Vagina (tissue), 2 donors: ENCODE data around the gene WWP2. TPM values are rescaled to one million over a fixed set of nuclear protein-coding genes. Genes with fewer than 3 reads are reported as not detected.

Experiments used
- DNase-seq, 2 donors: peaks; one replicate each; pipeline ENCODE4 v3.0.0-alpha.2; 2017; ENCODE audit errors: extremely low spot score in 2 of 2
- H3K27ac ChIP-seq: fragments of 200-600 bp; sonication (generic); one replicate; pipeline ENCODE4 v1.5.1; 2019
- H3K27me3 ChIP-seq: fragments of 200-600 bp; sonication (generic); one replicate; pipeline ENCODE4 v1.5.1; 2019
- H3K36me3 ChIP-seq, 2 donors: fragments of 200-600 bp; sonication (generic); one replicate each; pipeline ENCODE4 v1.5.1; 2017 to 2019
- H3K4me1 ChIP-seq: fragments of 200-600 bp; sonication (generic); one replicate; pipeline ENCODE4 v1.5.1; 2019
- H3K4me3 ChIP-seq, 2 donors: fragments of 200-600 bp; sonication (generic); 1 replicate in 1 of 2; 2 replicates in 1 of 2; pipeline ENCODE4 v1.5.1; 2016 to 2019
- H3K9me3 ChIP-seq: fragments of 200-600 bp; sonication (generic); one replicate; pipeline ENCODE4 v1.5.1; 2019
- CTCF ChIP-seq, 3 experiments: fragments of 450-650 bp in 2 of 3; fragments of 200-600 bp in 1 of 3; sonication (generic) in 1 of 3; IDR thresholded peaks; one replicate each; pipeline ENCODE4 v1.5.1; 2017 to 2019; ENCODE audit warnings: antibody characterized with exemption in 3 of 3, mild to moderate bottlenecking in 2 of 3, moderate library complexity in 2 of 3
- POLR2A ChIP-seq, 2 donors: fragments of 450-650 bp; IDR thresholded peaks; one replicate each; pipeline ENCODE4 v1.6.1; 2017; ENCODE audit warnings: antibody characterized with exemption in 2 of 2, mild to moderate bottlenecking in 2 of 2, moderate library complexity in 2 of 2
- POLR2AphosphoS5 ChIP-seq, 2 donors: sonication (generic); formaldehyde crosslinking; IDR thresholded peaks; one replicate each; pipeline ENCODE4 v1.9.0; 2017; ENCODE audit warnings: antibody characterized with exemption in 2 of 2, mild to moderate bottlenecking in 2 of 2, low read depth in 1 of 2; ENCODE audit not compliant: insufficient read depth in 1 of 2
- intact Hi-C: fragments of 100-400 bp; cut with DNase I; formaldehyde crosslinking; loops from one replicate; pipeline ENCODE4 v1.15.1; 2023
- total RNA-seq: library from RNA; depleted of rRNA; stranded (reverse); fragments of >200 nt; gene quantifications from one replicate; pipeline ENCODE4 v1.2.3, GENCODE V29; 2016

Gene WWP2
- total RNA-seq, 1 donor from 2014 or later = 26.0 TPM

- no peak for DNase-seq
- Histone ChIP-seq H3K9me3 (no peaks in the 10 kb centered on the region), H3K36me3 (peaks cover 0 to 26% of the 10 kb centered on the region in 2 donors)
Observed at GRCh38 chr16:69872888-69873287, 110.8 kb downstream of the WWP2 start.

GRCh38 chr16:69873783-69874182, 111.7 kb downstream of the WWP2 start:
- peaks cover 0 to 26% of the 10 kb centered on the region in 2 donors for H3K36me3 ChIP-seq
- DNase-seq = no peak
- intact Hi-C loops = no loop called here
- H3K27ac ChIP-seq = no peak overlapping the region
- H3K9me3 ChIP-seq = no peaks in the 10 kb centered on the region
- no peaks in the 10 kb centered on the region for H3K27me3 ChIP-seq
- TF ChIP-seq POLR2AphosphoS5 (IDR thresholded peaks at IDR 0.05; ENCODE audit: insufficient read depth in 1 of 2, low read depth in 1 of 2) (no peak), CTCF (IDR thresholded peaks at IDR 0.05) (no peak), POLR2A (IDR thresholded peaks at IDR 0.05) (no peak)
- H3K4me1 ChIP-seq = no peaks in the 10 kb centered on the region
- H3K4me3 ChIP-seq = no peak overlapping the region

More at GRCh38 chr16:69872888-69873287, 110.8 kb downstream of the WWP2 start:
- Histone ChIP-seq H3K4me3 (no peak overlapping the region), H3K4me1 (no peaks in the 10 kb centered on the region), H3K27me3 (no peaks in the 10 kb centered on the region), H3K27ac (no peak overlapping the region)
- intact Hi-C loops = no loop called here
- TF ChIP-seq POLR2A (IDR thresholded peaks at IDR 0.05) (no peak), CTCF (IDR thresholded peaks at IDR 0.05) (no peak), POLR2AphosphoS5 (IDR thresholded peaks at IDR 0.05; ENCODE audit: insufficient read depth in 1 of 2, low read depth in 1 of 2) (no peak)

GRCh38 chr16:69874271-69874670, 112.1 kb downstream of the WWP2 start:
- no peak for DNase-seq
- no peaks in the 10 kb centered on the region for H3K9me3 ChIP-seq
- TF ChIP-seq CTCF (IDR thresholded peaks at IDR 0.05) = no peak
- TF ChIP-seq POLR2A (IDR thresholded peaks at IDR 0.05) = no peak
- no peak overlapping the region for H3K4me3 ChIP-seq
- no peak overlapping the region for H3K27ac ChIP-seq
- H3K27me3 ChIP-seq = no peaks in the 10 kb centered on the region
- H3K4me1 ChIP-seq = no peaks in the 10 kb centered on the region
- intact Hi-C loops = no loop called here
- peaks cover 0 to 26% of the 10 kb centered on the region in 2 donors for H3K36me3 ChIP-seq

- no peaks in the 10 kb centered on the region for H3K9me3 ChIP-seq
- no peak overlapping the region for H3K27ac ChIP-seq
- no peak for DNase-seq
- H3K4me1 ChIP-seq = no peaks in the 10 kb centered on the region
- no peaks in the 10 kb centered on the region for H3K27me3 ChIP-seq
- H3K36me3 ChIP-seq = peaks cover 0 to 13% of the 10 kb centered on the region in 2 donors
- H3K4me3 ChIP-seq = no peak overlapping the region
- intact Hi-C loops = no loop called here
- no peak for TF ChIP-seq CTCF (IDR thresholded peaks at IDR 0.05)
- no peak for TF ChIP-seq POLR2AphosphoS5 (IDR thresholded peaks at IDR 0.05; ENCODE audit: insufficient read depth in 1 of 2, low read depth in 1 of 2)
- TF ChIP-seq POLR2A (IDR thresholded peaks at IDR 0.05) = no peak
Observed at GRCh38 chr16:69880640-69881133, 118.6 kb downstream of the WWP2 start.

GRCh38 chr16:69881141-69881540, 119.0 kb downstream of the WWP2 start:
- Histone ChIP-seq H3K27me3 (no peaks in the 10 kb centered on the region), H3K9me3 (no peaks in the 10 kb centered on the region), H3K27ac (no peak overlapping the region), H3K4me1 (no peaks in the 10 kb centered on the region), H3K36me3 (peaks cover 0 to 9% of the 10 kb centered on the region in 2 donors), H3K4me3 (no peak overlapping the region)
- intact Hi-C loops = no loop called here
- DNase-seq = no peak
- TF ChIP-seq POLR2AphosphoS5 (IDR thresholded peaks at IDR 0.05; ENCODE audit: insufficient read depth in 1 of 2, low read depth in 1 of 2) = no peak
- no peak for TF ChIP-seq CTCF (IDR thresholded peaks at IDR 0.05)
- no peak for TF ChIP-seq POLR2A (IDR thresholded peaks at IDR 0.05)
